WERI-Rb-1 (cell line): ENCODE data around the gene SNAPC1.
A peak's percentile ranks its signal among the peaks of the same experiment; 100 is the strongest.

ENCODE experiments used
- DNase-seq: peaks from one replicate; pipeline ENCODE4 v3.0.0-alpha.2; 2020
- H3K27ac ChIP-seq: fragments of 250-450 bp; sonication (Bioruptor Pico); 2 replicates; pipeline ENCODE4 v1.5.1; 2020; ENCODE audit warnings: mild to moderate bottlenecking, moderate library complexity
- H3K27me3 ChIP-seq: fragments of 250-450 bp; sonication (Bioruptor Pico); 2 replicates; pipeline ENCODE4 v1.5.1; 2021; ENCODE audit warnings: mild to moderate bottlenecking, low read depth, moderate library complexity; ENCODE audit not compliant: insufficient read depth, severe bottlenecking
- H3K36me3 ChIP-seq: fragments of 250-450 bp; sonication (Bioruptor Pico); 2 replicates; pipeline ENCODE4 v1.5.1; 2020; ENCODE audit warnings: mild to moderate bottlenecking, moderate library complexity
- H3K4me3 ChIP-seq: 2 replicates; pipeline ENCODE4 v1.5.1; 2011; ENCODE audit warnings: low read depth, mild to moderate bottlenecking, control low read depth, low read length
- H3K9me3 ChIP-seq: fragments of 250-450 bp; sonication (Bioruptor Pico); 2 replicates; pipeline ENCODE4 v1.5.1; 2021; ENCODE audit warnings: mild to moderate bottlenecking, moderate library complexity; ENCODE audit not compliant: severe bottlenecking
- CTCF ChIP-seq: IDR thresholded peaks from 2 replicates; pipeline ENCODE4 v1.5.1; 2011; ENCODE audit warnings: low read depth, mild to moderate bottlenecking, control low read depth, inconsistent platforms, low read length

The SNAPC1 gene

DNA sequence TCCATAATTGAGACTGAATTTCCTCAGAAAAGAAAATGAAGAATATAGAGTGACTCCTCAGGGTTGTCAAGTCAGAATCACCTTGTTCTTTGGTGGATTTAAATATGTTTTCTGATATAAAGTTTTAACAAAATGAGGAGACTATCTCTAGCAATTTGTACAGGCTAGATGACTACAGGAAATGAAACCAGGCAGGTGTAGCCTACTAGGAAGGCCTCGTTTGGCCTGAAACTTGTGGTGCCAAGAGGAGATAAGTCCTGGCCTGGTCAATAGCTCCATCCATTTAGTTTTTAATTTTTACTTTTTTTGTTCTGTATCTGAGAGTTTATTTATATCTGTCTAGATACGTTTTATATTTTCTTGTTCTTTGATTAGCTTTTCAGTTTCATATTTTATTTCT lies 41.5 kb downstream of the SNAPC1 start:
- H3K9me3 ChIP-seq, result no peaks in the 10 kb centered on the region
- DNase-seq, result no peak
- no peaks in the 10 kb centered on the region for H3K36me3 ChIP-seq
- no peak overlapping the region for H3K27ac ChIP-seq
- no peaks in the 10 kb centered on the region for H3K27me3 ChIP-seq
- H3K4me3 ChIP-seq, result no peak overlapping the region
- no peak for TF ChIP-seq CTCF

DNA sequence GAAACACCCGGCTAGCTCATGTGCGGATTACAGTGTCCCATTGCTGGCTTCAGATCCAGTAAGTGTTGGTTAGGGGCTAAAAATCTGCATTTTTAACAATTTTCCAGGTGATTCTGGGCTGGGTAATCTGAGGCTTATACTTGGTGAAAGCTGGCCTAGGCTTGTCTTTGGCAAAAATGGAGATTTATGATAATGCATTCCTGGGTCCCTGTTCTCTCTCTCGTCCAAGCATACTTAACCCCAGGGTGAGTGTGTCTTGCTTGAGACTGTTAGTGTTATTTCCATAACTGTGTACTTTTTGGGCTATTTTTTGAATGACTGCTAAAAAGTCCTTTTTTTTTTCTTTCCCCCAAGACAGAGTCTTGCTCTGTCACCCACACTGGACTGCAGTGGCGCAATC lies 43.2 kb downstream of the SNAPC1 start:
- Histone ChIP-seq H3K27ac (no peak overlapping the region), H3K4me3 (no peak overlapping the region)
- DNase-seq, result no peak

GRCh38 chr14:61811882-61812346 lies 49.7 kb downstream of the SNAPC1 start:
- H3K4me3 ChIP-seq, result peak overlapping the region; percentile 48
- no peaks in the 10 kb centered on the region for H3K9me3 ChIP-seq
- peaks cover 6% of the 10 kb centered on the region for H3K27me3 ChIP-seq
- TF ChIP-seq CTCF, result no peak
- H3K27ac ChIP-seq, result no peak overlapping the region
- no peaks in the 10 kb centered on the region for H3K36me3 ChIP-seq
- DNase-seq, result no peak

More for the DNA sequence above, 43.2 kb downstream of the SNAPC1 start:
- Histone ChIP-seq H3K27me3 (no peaks in the 10 kb centered on the region), H3K36me3 (no peaks in the 10 kb centered on the region), H3K9me3 (no peaks in the 10 kb centered on the region)
- TF ChIP-seq CTCF, result no peak

DNA sequence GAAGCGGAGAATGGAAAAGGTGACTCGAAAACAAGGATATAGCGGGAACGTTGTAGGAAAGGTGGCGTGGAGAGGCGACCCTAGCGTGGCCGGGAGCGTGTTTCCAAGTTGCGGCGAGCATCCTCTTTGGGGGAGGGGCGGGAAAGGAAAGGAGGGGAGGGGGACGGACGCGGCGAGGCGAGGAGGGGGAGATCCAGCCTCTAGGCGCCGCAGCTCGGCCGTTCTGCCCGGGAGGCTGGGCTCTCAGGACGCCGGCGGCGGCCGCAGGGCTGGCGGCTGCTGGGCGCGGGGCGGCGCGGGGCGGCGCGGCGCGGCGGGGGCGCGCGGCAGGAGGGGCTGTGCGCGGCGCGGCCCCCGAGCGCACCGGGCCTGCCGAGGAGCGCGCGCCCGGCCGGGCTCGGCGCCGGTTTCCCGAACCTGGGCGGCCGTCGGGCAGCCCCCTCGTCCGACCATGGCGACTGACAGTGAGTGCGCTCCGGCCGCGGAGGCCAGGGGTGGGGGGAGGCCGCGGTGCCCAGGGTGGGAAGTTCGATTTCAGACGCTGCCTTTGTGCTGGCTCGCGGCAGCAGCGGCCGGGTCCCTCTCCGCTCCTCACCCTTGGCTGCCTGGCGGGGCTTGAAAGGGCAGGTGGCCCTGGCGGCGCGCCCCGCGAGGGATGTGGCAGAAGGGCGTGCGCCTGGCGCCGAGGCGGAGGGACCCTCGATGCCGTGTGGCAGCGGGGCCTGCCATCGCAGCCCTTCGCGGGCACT lies 50.3 kb downstream of the SNAPC1 start, which contains the start of gene SYT16:
Gene SYT16, plus strand, starts transcription at position 357 of the 749 bp plus-strand sequence.
- DNase-seq, result peak; percentile 37
- Histone ChIP-seq H3K27me3 (peaks cover 6% of the 10 kb centered on the region), H3K27ac (no peak within 1 kb of the TSS), H3K4me3 (peak within 1 kb of the TSS; percentile 48), H3K9me3 (no peaks in the 10 kb centered on the region), H3K36me3 (no peaks in the 10 kb centered on the region)
- no peak for TF ChIP-seq CTCF

- no peaks in the 10 kb centered on the region for H3K36me3 ChIP-seq
- H3K27me3 ChIP-seq, result peaks cover 6% of the 10 kb centered on the region
- H3K27ac ChIP-seq, result no peak overlapping the region
- H3K9me3 ChIP-seq, result no peaks in the 10 kb centered on the region
- no peak for DNase-seq
- H3K4me3 ChIP-seq, result peak overlapping the region; percentile 47
- TF ChIP-seq CTCF, result no peak
Measured at GRCh38 chr14:61813096-61813606, 50.9 kb downstream of the SNAPC1 start.
